HG03025 (cell line): ENCODE results near the gene MROH2A.

ENCODE experiments used
- ATAC-seq: cut with Tn5 transposase; IDR thresholded peaks from one replicate; pipeline ENCODE4 v1.9.1; 2021; ENCODE audit warnings: mild to moderate bottlenecking, moderate library complexity; ENCODE audit not compliant: unreplicated experiment, low FRiP score

Gene MROH2A

GRCh38 chr2:233832414-233832813, 54.3 kb downstream of the MROH2A start:
- ATAC-seq = no peak

GRCh38 chr2:233832869-233833311, 54.8 kb downstream of the MROH2A start:
- no peak for ATAC-seq

- no peak for ATAC-seq
Observed at GRCh38 chr2:233833345-233833744, 55.2 kb downstream of the MROH2A start.

GRCh38 chr2:233835230-233836186, 57.4 kb downstream of the MROH2A start:
- no peak for ATAC-seq

- ATAC-seq = no peak
Observed at GRCh38 chr2:233836359-233836758, 58.2 kb downstream of the MROH2A start.

GRCh38 chr2:233837694-233838229, 59.6 kb downstream of the MROH2A start:
- no peak for ATAC-seq

GRCh38 chr2:233838251-233838650, 60.1 kb downstream of the MROH2A start:
- ATAC-seq = no peak

- ATAC-seq = no peak
Observed at GRCh38 chr2:233838726-233839446, 60.8 kb downstream of the MROH2A start.

- ATAC-seq = no peak
Observed at GRCh38 chr2:233839447-233839820, 61.3 kb downstream of the MROH2A start.

GRCh38 chr2:233840520-233840919, 62.4 kb downstream of the MROH2A start:
- no peak for ATAC-seq

GRCh38 chr2:233841183-233841582, 63.1 kb downstream of the MROH2A start:
- ATAC-seq = no peak

- ATAC-seq = no peak
Observed at GRCh38 chr2:233844064-233844807, 66.1 kb downstream of the MROH2A start.

GRCh38 chr2:233844836-233845235, 66.7 kb downstream of the MROH2A start:
- ATAC-seq = no peak

GRCh38 chr2:233845301-233846060, 67.4 kb downstream of the MROH2A start:
- ATAC-seq = no peak

GRCh38 chr2:233846387-233847247, 68.5 kb downstream of the MROH2A start:
- no peak for ATAC-seq

GRCh38 chr2:233847248-233847898, 69.2 kb downstream of the MROH2A start:
- ATAC-seq = no peak

GRCh38 chr2:233848276-233848675, 70.1 kb downstream of the MROH2A start:
- ATAC-seq = no peak

GRCh38 chr2:233849607-233850271, 71.6 kb downstream of the MROH2A start:
- no peak for ATAC-seq
